ENCODE data around the gene CNTNAP5. TPM values are rescaled to one million over a fixed set of nuclear protein-coding genes. Genes with fewer than 3 reads are reported as not detected.

CNTNAP5 gene

GRCh38 chr2:124961132-124961531 lies 936.0 kb downstream of the CNTNAP5 start:
- no peak overlapping the region for H2BK5ac ChIP-seq (ENCODE audit: low read depth, low read length, poor library complexity, severe bottlenecking)
- no peaks in the 10 kb centered on the region for H3K36me3 ChIP-seq (ENCODE audit: control insufficient read depth in 1 of 2, insufficient read depth in 2 of 2, low read depth in 1 of 2, low read length in 2 of 2)
- H3K27ac ChIP-seq (ENCODE audit: low read length, poor library complexity, severe bottlenecking): no peak overlapping the region
- no peak overlapping the region for H3K14ac ChIP-seq (ENCODE audit: low read length in 2 of 2)
- H4K91ac ChIP-seq (ENCODE audit: low read length): no peak overlapping the region
- H3K4ac ChIP-seq (ENCODE audit: low read depth in 1 of 2, low read length in 2 of 2): no peak overlapping the region
- no peak for DNase-seq
- H3K18ac ChIP-seq (ENCODE audit: low read depth in 1 of 2, low read length in 2 of 2): peak overlapping the region in 1 of 2 experiments; percentile 21
- no peak overlapping the region for H4K8ac ChIP-seq (ENCODE audit: low read length)
- H3K4me3 ChIP-seq (ENCODE audit: insufficient read depth in 1 of 2, low read depth in 1 of 2, low read length in 2 of 2): no peak overlapping the region
- H2BK12ac ChIP-seq (ENCODE audit: low read length in 2 of 2): no peak overlapping the region
- no peak overlapping the region for H3K23ac ChIP-seq (ENCODE audit: low read length in 2 of 2)
- H2BK120ac ChIP-seq (ENCODE audit: low read depth, low read length): no peak overlapping the region
- H3K79me1 ChIP-seq (replicated peaks; ENCODE audit: low read length, poor library complexity, severe bottlenecking): no peaks in the 10 kb centered on the region
- WGBS: 90% methylated on average over 3 of the region's 4 CpGs
- H3K27me3 ChIP-seq (ENCODE audit: control insufficient read depth in 1 of 2, insufficient read depth in 1 of 2, low read length in 2 of 2): no peaks in the 10 kb centered on the region
- H3K9me3 ChIP-seq (ENCODE audit: control insufficient read depth, low read length): no peaks in the 10 kb centered on the region
- no peak overlapping the region for H3K4me2 ChIP-seq (ENCODE audit: low read length, poor library complexity, severe bottlenecking)
- H2AK5ac ChIP-seq (ENCODE audit: low read length, severe bottlenecking): no peak overlapping the region
- H2AFZ ChIP-seq (ENCODE audit: low read depth, low read length): no peak overlapping the region
- H3K9ac ChIP-seq (ENCODE audit: low read length): no peak overlapping the region
- no peak overlapping the region for H2BK15ac ChIP-seq (ENCODE audit: low read depth, poor library complexity, severe bottlenecking)
- H3K4me1 ChIP-seq (ENCODE audit: control insufficient read depth, insufficient read depth, low read depth, low read length): no peaks in the 10 kb centered on the region

Small RNA genes lying within 50 kb of the gene (small RNA-seq; reads per million reads assigned to genes)
- gene AC019159.1 (ENCODE audit: low read depth) (not detected), gene MTND5P22 (ENCODE audit: low read depth) (not detected), gene RNA5SP102 (ENCODE audit: low read depth) (not detected)
